Kidney (tissue), 14 donors: ENCODE data around the gene TRMT44. TPM values are rescaled to one million over a fixed set of nuclear protein-coding genes. Genes with fewer than 3 reads are reported as not detected.

Experiments
- DNase-seq, 5 donors: peaks; one replicate each; pipeline ENCODE4 v3.0.0-alpha.2; 2013 to 2020
- FAIRE-seq: peaks from 2 replicates; lab custom pipeline; 2012; peaks lifted over from hg19 to GRCh38; lab: Jason Lieb, UNC
- H3K27ac ChIP-seq, 2 donors: one replicate each; pipeline ENCODE4 v1.7.0; 2013; ENCODE audit warnings: low read depth in 2 of 2, low read length in 2 of 2, inconsistent platforms in 1 of 2
- H3K27me3 ChIP-seq: one replicate; pipeline ENCODE4 v1.7.1; 2013; ENCODE audit warnings: low read length, inconsistent platforms; ENCODE audit not compliant: control insufficient read depth, insufficient read depth
- H3K36me3 ChIP-seq, 3 donors: one replicate each; pipeline versions ENCODE4 v1.7.0 to v1.7.1; 2013; ENCODE audit warnings: low read length in 3 of 3, control low read depth in 1 of 3, inconsistent platforms in 1 of 3; ENCODE audit not compliant: insufficient read depth in 3 of 3, control insufficient read depth in 2 of 3
- H3K4me1 ChIP-seq, 3 donors: one replicate each; pipeline versions ENCODE4 v1.7.0 to v1.7.1; 2013; ENCODE audit warnings: low read length in 3 of 3, inconsistent platforms in 1 of 3, low read depth in 1 of 3; ENCODE audit not compliant: control insufficient read depth in 2 of 3, insufficient read depth in 2 of 3
- H3K4me3 ChIP-seq, 3 donors: one replicate each; pipeline versions ENCODE4 v1.7.0 to v1.8.1; 2013; ENCODE audit warnings: low read length in 3 of 3, control low read depth in 1 of 3, inconsistent platforms in 1 of 3
- H3K9ac ChIP-seq, 3 donors: one replicate each; pipeline versions ENCODE4 v1.7.0 to v1.7.1; 2013; ENCODE audit warnings: low read length in 3 of 3, control low read depth in 1 of 3, inconsistent platforms in 1 of 3
- H3K9me3 ChIP-seq, 3 donors: one replicate each; pipeline versions ENCODE4 v1.7.0 to v1.7.1; 2013; ENCODE audit warnings: low read length in 3 of 3, control low read depth in 1 of 3, inconsistent platforms in 1 of 3; ENCODE audit not compliant: control insufficient read depth in 2 of 3, insufficient read depth in 1 of 3
- CTCF ChIP-seq: IDR thresholded peaks from 3 replicates; pipeline ENCODE4 v1.5.1; 2012; ENCODE audit warnings: mild to moderate bottlenecking, moderate library complexity, borderline replicate concordance; ENCODE audit not compliant: insufficient read depth; ENCODE audit errors: extremely low read depth
- intact Hi-C: fragments of 100-400 bp; cut with DNase I; formaldehyde crosslinking; loops from one replicate; pipeline ENCODE4 v1.11.1; 2022
- polyA plus RNA-seq: library from polyadenylated mRNA; stranded (reverse); fragments of 350-450 nt; fragmentation: Illumina TruSeq; extraction: RNeasy Lipid Tissue Mini Kit (QIAGEN cat#74804); gene quantifications from one replicate; pipeline ENCODE4 v1.2.3, GENCODE V29; 2014; ENCODE audit warnings: low read depth, low replicate concordance; ENCODE audit not compliant: insufficient read depth
- total RNA-seq: library from RNA; stranded (reverse); fragmentation: NEBNext Ultra II Directional; extraction: Animal tissue kit (Norgen Biotek cat#: 25700); gene quantifications from one replicate; pipeline ENCODE4 v1.2.1, GENCODE V29; 2021
- donor health status: control.
- donor health status: control.
- donor health status: control.
- donor health status: control.
- donor health status: control.
- donor health status: DM: yes; HTN: yes; CAD: no.
- donor health status: Normal renal cell carcinoma (clear cell type).

TRMT44 gene
- total and polyA plus RNA-seq, 2 donors from 2014 or later, result 5.1 to 20.1 TPM

DNA sequence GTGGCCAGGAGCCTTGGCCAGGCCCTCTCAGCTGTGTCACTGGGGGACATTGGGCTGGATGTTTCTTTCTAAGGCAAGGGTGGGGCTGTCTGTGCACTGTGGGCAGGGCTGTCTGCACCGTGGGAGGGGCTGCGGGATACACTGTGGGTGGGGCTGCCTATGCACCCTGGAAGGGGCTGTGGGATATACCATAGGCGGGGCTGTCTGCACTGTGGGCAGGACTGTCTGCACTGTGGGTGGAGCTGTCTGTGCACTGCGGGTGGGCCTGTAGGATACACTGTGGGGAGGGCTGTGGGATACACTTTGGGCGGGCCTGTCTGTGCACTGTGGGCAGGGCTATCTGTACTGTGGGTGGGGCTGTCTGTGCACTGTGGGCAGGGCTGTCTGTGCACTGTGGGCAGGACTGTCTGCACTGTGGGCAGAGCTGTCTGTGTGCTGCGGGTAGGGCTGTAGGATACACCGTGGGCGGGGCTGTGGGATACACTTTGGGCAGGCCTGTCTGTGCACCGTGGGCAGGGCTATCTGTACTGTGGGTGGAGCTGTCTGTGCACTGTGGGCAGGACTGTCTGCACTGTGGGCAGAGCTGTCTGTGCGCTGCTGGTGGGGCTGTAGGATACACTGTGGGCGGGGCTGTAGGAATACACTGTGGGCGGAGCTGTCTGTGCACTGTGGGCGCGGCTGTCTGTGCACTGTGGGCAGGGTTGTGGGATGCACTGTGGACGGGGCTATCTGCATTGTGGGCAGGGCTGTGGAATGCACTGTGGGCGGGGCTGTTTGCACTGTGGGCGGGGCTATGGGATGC lies 31.1 kb upstream of the TRMT44 start:
- TF ChIP-seq CTCF, result no peak
- Histone ChIP-seq H3K4me1 (no peaks in the 10 kb centered on the region), H3K27ac (no peak overlapping the region), H3K9ac (no peak overlapping the region), H3K36me3 (peaks cover 4 to 32% (median 16%) of the 10 kb centered on the region in 3 donors), H3K4me3 (no peak overlapping the region), H3K27me3 (no peaks in the 10 kb centered on the region), H3K9me3 (no peaks in the 10 kb centered on the region)
- intact Hi-C loops, result loop anchor here (10.0 kb wide), 1 partner anchor 165 kb away; no protein-coding TSS in a partner anchor
- FAIRE-seq (no peak), DNase-seq (no peak)

- DNase-seq (no peak), FAIRE-seq (no peak)
- Histone ChIP-seq H3K36me3 (peaks cover 4 to 32% (median 23%) of the 10 kb centered on the region in 3 donors), H3K9ac (no peak overlapping the region), H3K4me3 (no peak overlapping the region), H3K27me3 (no peaks in the 10 kb centered on the region), H3K9me3 (no peaks in the 10 kb centered on the region), H3K27ac (no peak overlapping the region), H3K4me1 (no peaks in the 10 kb centered on the region)
- intact Hi-C loops, result no loop called here
- TF ChIP-seq CTCF, result no peak
Observed at GRCh38 chr4:8410066-8410625, 30.4 kb upstream of the TRMT44 start.

DNA sequence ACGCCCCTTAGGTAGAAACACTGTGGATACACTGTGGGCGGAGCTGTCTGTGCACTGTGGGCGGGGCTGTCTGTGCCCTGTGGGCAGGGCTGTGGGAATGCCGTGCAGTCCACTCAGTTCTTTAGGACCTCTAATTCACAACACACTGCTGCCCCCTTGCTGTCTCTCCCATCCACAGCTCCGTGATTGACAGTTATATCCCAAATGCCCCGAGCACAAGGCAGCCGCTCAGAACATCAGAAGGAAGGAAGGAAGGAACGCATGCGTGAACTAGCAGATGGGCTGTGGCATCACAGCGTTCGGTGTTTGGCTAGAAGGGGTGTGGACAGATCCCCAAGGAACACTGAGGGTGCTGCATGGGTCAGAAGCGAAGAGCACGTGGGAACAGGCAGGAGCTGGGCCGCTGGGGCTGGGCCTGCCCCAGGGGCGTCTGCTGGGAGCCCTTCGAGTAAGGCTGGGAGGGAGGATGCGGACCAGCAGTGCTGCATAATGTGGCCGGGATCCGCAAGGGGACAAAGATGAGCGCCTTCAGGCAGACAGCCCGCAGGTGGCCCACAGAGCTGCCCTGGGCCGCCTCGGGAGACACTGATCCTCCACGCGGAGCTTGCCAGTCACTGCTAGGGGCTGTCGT lies 29.8 kb upstream of the TRMT44 start:
- intact Hi-C loops, result no loop called here
- Histone ChIP-seq H3K4me3 (no peak overlapping the region), H3K4me1 (no peaks in the 10 kb centered on the region), H3K36me3 (peaks cover 4 to 31% (median 18%) of the 10 kb centered on the region in 3 donors), H3K9ac (no peak overlapping the region), H3K27me3 (no peaks in the 10 kb centered on the region), H3K9me3 (no peaks in the 10 kb centered on the region), H3K27ac (no peak overlapping the region)
- FAIRE-seq (no peak), DNase-seq (peak in 4 of 5 donors; percentile 85 to 91 (median 87))
- TF ChIP-seq CTCF, result peak; percentile 40
